ENCODE data around the gene TRIM15. TPM values are rescaled to one million over a fixed set of nuclear protein-coding genes. Genes with fewer than 3 reads are reported as not detected.

The TRIM15 gene
- total RNA-seq, 1 experiment from 2014 or later = not detected

DNA sequence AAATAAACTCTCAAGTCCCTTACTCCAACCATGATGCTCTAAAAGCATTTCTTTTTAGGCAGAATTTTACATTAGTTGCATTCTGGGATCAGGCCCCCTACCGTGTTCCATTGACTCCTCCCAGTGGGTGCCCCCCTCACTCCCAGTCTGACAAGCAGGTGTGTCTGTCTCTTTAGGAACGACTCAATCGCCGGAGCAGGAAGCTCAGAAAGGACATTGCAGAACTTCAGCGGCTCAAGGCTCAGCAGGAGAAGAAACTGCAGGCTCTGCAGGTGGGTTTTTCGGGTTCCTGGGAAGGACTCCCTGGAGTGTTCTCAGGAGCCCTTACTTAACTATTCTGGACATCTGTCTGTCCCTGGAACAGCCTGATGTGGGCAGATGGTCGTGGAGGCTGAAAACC, 17.5 kb upstream of the TRIM15 start:
- no peak for DNase-seq (ENCODE audit: low spot score)

GRCh38 chr6:30147096-30147495, 16.2 kb upstream of the TRIM15 start:
- no peak for DNase-seq (ENCODE audit: low spot score)

DNA sequence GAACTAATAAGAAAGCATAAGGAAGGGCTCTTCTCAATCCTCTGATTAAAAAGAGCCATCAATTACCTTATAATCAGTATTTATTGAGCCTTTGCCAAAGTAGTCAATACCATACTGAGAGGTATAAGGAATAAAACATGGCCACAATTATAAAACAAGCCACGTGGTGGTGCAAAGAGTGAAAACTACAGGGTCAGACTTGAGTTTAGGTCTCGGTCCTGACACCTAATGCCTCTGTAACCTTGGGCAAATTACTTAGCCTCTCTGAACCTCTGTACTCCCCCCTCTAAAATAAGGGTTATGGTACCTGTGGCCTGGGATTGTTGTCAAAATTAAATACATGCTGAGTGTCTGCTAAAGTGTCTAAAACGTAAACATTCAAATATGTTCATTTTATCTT, 14.1 kb upstream of the TRIM15 start:
- no peak for DNase-seq (ENCODE audit: low spot score)

GRCh38 chr6:30149858-30150550, 13.3 kb upstream of the TRIM15 start:
- no peak for DNase-seq (ENCODE audit: low spot score)

DNA sequence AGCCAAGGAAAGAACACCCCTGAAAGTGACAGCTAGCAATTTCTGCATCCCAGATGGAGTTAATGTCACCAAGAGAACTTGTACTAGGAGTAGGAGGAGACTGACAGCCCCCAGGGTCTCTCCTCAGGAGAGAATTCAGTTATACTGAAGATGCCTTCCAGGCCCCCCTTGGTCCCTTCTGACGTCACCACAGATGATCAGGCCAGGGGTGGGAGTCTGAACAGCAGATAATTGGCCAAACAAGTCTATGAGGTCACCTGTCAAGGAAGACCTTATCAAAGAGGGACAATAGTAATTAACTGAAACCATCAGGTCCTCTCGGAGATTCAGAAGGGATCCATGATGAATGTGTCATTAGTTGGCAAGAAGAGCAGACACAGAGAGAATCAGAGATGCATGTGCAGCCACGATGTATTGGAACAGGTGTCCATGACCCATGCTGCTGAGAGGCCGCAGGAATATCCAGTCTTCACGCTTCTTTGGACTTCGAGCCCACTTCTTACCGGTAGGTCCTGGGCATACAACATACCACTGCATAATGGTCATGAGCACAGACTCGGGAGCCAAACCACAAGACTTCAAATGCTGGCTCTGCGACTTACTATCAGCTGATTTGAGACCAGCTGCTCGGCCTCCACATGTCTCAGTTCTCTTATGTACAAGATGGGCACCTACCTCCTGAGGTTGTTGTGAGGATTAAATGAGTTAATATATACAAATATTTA, 12.5 kb upstream of the TRIM15 start:
- DNase-seq (ENCODE audit: low spot score) = no peak

DNA sequence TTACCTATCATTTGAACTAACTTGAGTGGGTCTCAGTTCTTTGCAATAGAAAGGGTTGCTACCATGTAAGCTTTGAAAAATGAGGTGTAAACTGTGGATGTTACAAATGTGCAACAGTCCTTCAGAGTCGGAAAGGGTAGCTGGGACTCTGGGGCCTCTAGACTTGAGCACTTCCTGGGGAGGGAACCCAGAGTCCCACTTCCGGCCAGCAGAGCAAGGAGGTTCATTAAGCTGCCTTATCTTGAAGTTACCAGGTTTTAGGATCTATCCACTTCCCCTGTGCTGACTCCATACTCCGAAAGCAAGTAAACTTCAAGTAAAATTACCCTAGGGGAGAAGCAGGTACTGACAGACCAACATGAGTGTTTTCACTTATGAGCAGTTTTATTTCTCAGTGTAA, 11.8 kb upstream of the TRIM15 start:
- DNase-seq (ENCODE audit: low spot score) = no peak

- no peak for DNase-seq (ENCODE audit: low spot score)
Measured at GRCh38 chr6:30152016-30152673, 11.2 kb upstream of the TRIM15 start.

- no peak for DNase-seq (ENCODE audit: low spot score)
Measured at GRCh38 chr6:30152910-30153610, 10.3 kb upstream of the TRIM15 start.

GRCh38 chr6:30154061-30154460, 9.3 kb upstream of the TRIM15 start:
- no peak for DNase-seq (ENCODE audit: low spot score)

DNA sequence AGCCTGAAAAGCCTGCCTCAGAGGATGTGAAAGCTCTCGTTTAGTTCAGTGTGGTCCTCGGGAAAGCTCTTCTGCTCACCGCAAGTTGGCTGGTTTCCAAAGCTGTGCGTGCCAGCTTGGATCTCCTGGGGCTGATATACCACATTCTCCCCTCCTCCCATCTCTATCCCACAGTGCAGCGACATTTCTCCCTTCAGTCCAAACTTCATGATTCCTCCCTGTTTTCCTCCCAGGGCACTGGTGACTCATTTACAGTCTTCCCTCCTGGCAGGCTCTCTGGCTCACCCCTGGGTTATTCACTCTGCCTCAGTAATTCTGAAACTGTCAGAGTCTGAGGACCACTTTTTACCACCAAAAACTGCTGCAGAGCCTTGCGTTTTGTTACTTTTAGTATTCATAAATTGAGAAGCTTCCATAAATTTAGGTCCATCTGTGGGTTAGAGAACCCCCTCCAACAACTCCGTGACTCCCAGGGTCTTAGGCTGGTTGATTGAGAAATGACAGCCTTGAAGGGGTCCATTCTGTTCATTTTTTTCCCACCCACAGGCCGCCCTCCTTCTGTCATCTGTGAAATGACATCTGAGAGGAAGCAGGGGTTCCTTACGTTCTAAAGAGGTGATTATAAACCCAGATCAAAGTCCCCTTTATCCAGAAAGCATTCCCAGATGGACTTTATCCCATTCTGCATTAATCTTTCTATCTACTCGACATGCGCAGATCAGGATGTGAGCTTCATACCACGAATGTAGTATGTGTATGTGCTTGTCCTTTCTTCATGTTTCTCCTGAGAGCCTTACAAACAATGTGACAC, 8.4 kb upstream of the TRIM15 start:
- DNase-seq (ENCODE audit: low spot score) = peak; percentile 73

- DNase-seq (ENCODE audit: low spot score) = no peak
Measured at GRCh38 chr6:30155520-30156261, 7.7 kb upstream of the TRIM15 start.

DNA sequence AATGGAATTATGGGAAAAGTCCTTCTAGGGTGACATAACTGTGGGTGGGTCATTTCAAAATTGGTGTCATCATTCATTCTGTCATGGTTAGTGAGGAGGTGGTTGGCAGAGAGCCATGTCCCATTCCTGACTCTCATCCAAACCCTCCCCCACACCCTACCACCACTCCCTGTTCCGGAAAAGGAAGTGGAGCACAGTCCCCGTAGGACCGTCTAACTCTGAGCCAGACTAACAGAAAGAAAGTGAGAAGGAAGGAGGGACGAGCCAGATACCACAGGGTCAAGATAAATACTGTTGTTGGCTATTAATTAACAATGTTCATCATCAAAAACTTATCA, 7.1 kb upstream of the TRIM15 start:
- DNase-seq (ENCODE audit: low spot score) = peak; percentile 62

DNA sequence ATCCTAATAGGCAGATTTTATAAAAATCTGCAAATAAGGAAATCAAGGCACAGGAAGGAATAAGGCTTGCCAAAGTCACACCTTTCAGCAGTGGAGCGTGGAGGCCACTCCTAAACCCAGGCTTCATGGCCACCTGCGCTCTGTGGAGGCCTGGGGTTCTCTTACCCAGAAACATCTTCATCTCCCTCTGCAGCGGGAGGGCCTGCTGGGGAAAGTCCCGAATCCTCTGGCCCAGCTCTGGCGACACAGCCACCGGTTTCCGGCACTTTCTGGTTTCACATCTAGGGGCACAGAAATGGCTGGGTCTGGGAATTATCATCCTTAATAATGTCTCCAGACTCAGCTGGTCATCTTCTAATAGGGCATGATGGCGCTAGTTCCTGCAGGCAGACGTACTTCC, 6.6 kb upstream of the TRIM15 start:
- no peak for DNase-seq (ENCODE audit: low spot score)

DNA sequence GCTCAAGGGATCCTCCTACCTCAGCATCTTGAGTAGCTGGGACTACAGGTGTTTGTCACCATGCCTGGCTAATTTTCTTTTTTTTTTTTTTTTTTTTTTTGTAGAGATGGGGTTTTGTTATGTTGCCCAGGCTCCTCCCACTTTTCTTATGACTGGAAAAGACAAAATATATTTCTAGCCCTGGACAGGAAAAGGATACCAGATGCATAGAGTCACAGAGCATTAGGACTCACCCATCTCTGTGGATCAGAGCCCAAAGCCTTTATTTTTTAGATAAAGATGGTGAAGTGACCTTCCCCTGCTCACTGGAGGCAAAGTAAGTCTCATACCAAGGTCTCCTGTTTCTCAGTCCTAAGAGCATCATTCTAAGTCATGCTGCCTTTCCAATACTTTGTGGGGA, 5.8 kb upstream of the TRIM15 start:
- DNase-seq (ENCODE audit: low spot score) = no peak

- DNase-seq (ENCODE audit: low spot score) = no peak
Measured at GRCh38 chr6:30157999-30158398, 5.3 kb upstream of the TRIM15 start.

DNA sequence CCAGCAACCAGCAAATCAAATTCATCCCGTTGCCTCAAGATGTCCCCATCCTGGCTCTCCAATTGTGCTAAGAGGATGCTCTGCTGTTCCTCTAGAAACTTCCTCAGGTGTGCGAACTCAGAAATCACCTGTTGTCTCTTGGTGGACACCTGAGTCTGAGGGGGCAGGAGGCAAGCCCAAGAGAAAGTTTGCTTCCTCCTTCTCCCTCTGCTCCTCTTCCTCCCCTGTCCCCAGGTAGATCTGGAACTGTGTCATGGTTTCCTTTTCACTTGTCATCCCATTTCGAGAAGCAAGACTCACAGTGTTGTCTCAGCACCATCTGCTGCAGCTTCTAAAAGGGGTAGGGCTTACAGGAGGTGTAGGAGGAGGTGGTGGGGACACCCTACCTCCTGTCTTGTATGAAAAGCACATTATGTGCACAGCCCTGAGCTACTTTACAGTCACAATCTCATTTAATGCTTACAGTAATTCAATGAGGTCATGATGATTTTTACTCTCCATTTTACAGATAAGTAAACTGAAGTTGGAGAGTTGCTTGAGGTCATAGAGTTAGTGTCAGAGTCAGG, 4.8 kb upstream of the TRIM15 start:
- DNase-seq (ENCODE audit: low spot score) = no peak

GRCh38 chr6:30160008-30160784, 3.1 kb upstream of the TRIM15 start:
- DNase-seq (ENCODE audit: low spot score) = no peak

DNA sequence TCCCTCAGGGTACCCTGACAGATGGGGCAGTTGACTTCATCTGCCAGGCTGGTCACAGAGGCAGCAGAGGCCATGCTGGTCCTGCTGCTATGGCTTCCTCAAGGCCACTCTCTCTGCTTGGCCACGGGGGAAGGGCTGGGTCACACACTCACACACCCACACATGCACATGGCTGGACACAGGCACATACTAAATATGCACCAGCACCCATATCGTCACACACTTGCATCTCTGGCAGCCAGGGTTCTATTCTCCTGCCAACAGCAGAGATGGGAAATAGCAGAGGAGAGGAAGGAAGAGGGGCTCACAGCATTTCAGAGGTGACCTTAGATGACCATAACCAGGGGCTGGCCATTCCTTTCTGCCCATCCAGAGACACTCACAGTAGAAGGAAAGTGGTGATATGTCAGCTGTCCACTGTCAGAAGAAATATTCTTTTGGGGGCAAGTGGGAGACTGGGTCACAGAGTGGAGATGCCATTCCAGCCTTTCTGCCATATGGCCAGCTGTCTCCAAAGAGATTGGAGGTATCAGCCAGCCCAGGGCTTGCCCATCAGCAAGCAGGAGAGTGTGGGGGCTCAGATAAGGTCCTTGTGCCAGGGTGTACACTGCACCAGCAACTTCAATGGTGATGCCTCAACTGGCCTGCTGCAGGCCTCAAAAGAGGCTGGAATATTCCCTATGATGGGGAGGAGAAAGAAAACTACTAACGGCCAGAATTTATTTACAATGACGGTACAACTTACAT, 2.4 kb upstream of the TRIM15 start, which contains the start of gene TRIM10:
TRIM10 (minus strand) TSS at position 427 of the 747 bp plus-strand sequence; CDS start at position 74, 353 bp downstream.
- DNase-seq (ENCODE audit: low spot score) = no peak
